Peyer's patch (tissue), 4 donors: Measurements from ENCODE around the gene PSMG2. TPM values are rescaled to one million over a fixed set of nuclear protein-coding genes. Genes with fewer than 3 reads are reported as not detected.
A peak's percentile ranks its signal among the peaks of the same experiment; 100 is the strongest.

Experiments
- DNase-seq, 3 donors: peaks; one replicate each; pipeline ENCODE4 v3.0.0-alpha.2; 2017 to 2019
- H3K27ac ChIP-seq, 4 donors: fragments of 200-600 bp; sonication (generic); one replicate each; pipeline ENCODE4 v1.5.1; 2016 to 2019
- H3K27me3 ChIP-seq, 2 donors: fragments of 200-600 bp; sonication (generic); one replicate each; pipeline ENCODE4 v1.5.1; 2019
- H3K36me3 ChIP-seq, 3 donors: fragments of 200-600 bp; sonication (generic); one replicate each; pipeline ENCODE4 v1.5.1; 2016 to 2019
- H3K4me1 ChIP-seq, 4 donors: fragments of 200-600 bp; sonication (generic); one replicate each; pipeline ENCODE4 v1.5.1; 2016 to 2019
- H3K4me3 ChIP-seq, 4 donors: fragments of 200-600 bp; sonication (generic); 1 replicate in 3 of 4; 2 replicates in 1 of 4; pipeline ENCODE4 v1.5.1; 2016 to 2019; ENCODE audit warnings: mild to moderate bottlenecking in 1 of 4
- H3K9me3 ChIP-seq, 4 donors: fragments of 200-600 bp; sonication (generic); one replicate each; pipeline ENCODE4 v1.5.1; 2016 to 2019; ENCODE audit warnings: mild to moderate bottlenecking in 1 of 4
- POLR2A ChIP-seq, 2 donors: fragments of 450-650 bp; IDR thresholded peaks; one replicate each; pipeline ENCODE4 v1.5.1; 2017; ENCODE audit warnings: antibody characterized with exemption in 2 of 2, mild to moderate bottlenecking in 2 of 2, moderate library complexity in 2 of 2
- total RNA-seq, 4 donors: library from RNA; depleted of rRNA; stranded (reverse); fragments of >200 nt; gene quantifications; one replicate each; pipeline ENCODE4 v1.1.0, GENCODE V29; 2016
- TF ChIP-seq, protein P1 (sequence below), 6 experiments: fragments of 450-650 bp in 4 of 6; fragments of 200-600 bp in 2 of 6; sonication (generic) in 1 of 6; IDR thresholded peaks; one replicate each; pipeline ENCODE4 v1.5.1; 2017 to 2019; ENCODE audit warnings: antibody characterized with exemption in 6 of 6, mild to moderate bottlenecking in 3 of 6, moderate library complexity in 1 of 6

PSMG2 gene
- total RNA-seq, 4 donors from 2014 or later = 49.2 to 55.3 (median 51.2) TPM

DNA sequence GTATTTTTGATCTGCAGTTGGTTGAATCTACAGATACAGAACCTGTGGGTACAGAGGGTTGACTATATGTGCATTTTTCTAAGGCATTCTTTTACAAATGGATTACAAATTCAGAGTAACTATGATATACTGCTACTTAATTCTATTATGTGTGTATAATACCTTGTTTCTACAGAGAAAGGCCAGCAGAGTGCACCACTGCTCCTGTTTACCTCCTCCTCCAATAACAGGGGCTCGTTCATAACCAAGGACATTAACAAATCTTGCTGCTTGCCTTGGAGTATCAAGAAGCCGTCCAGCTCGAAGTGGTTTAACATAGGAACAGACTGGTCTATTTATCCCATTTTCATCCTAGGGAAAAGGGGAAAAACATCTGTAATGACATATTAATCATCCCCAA is 16.7 kb upstream of the PSMG2 start:
- DNase-seq = no peak
- Histone ChIP-seq H3K27me3 (no peaks in the 10 kb centered on the region), H3K9me3 (no peaks in the 10 kb centered on the region), H3K4me3 (no peak overlapping the region), H3K36me3 (peaks cover 0 to 20% (median 0%) of the 10 kb centered on the region in 3 donors), H3K4me1 (no peaks in the 10 kb centered on the region), H3K27ac (no peak overlapping the region)
- TF ChIP-seq POLR2A (IDR thresholded peaks at IDR 0.05) = no peak
- TF ChIP-seq, protein P1, sequence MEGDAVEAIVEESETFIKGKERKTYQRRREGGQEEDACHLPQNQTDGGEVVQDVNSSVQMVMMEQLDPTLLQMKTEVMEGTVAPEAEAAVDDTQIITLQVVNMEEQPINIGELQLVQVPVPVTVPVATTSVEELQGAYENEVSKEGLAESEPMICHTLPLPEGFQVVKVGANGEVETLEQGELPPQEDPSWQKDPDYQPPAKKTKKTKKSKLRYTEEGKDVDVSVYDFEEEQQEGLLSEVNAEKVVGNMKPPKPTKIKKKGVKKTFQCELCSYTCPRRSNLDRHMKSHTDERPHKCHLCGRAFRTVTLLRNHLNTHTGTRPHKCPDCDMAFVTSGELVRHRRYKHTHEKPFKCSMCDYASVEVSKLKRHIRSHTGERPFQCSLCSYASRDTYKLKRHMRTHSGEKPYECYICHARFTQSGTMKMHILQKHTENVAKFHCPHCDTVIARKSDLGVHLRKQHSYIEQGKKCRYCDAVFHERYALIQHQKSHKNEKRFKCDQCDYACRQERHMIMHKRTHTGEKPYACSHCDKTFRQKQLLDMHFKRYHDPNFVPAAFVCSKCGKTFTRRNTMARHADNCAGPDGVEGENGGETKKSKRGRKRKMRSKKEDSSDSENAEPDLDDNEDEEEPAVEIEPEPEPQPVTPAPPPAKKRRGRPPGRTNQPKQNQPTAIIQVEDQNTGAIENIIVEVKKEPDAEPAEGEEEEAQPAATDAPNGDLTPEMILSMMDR (IDR thresholded peaks at IDR 0.05) = peak in 2 of 6 experiments; percentile 5 to 12

DNA sequence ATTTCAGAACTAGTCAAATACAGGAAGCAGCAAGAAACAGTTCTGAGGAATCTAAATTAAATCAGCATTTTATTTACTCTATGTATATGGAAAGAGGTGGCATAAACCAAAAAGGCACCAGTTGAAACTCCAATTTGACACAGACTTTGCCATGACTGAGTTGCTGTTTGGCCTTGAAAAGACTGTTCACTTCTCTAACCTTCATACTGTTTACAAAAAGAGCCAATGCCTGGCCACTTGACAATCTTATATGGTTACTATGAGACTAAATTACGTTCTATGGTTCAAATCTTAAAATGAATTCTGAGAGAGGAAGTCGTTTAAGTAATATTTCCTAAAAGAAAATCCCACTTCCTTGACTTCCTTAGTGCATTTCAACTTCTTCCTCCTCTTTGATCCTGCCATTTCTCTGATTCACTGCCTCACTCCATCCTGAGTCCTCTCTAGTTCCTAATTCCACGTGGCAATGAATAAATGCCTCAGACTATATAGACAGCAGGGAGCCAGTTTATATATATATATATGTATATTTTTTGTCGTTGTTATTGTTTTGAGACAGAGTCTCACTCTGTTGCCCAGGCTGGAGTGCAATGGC is 13.5 kb upstream of the PSMG2 start:
- Histone ChIP-seq H3K4me1 (no peaks in the 10 kb centered on the region), H3K9me3 (no peaks in the 10 kb centered on the region), H3K4me3 (no peak overlapping the region), H3K27me3 (no peaks in the 10 kb centered on the region), H3K36me3 (peaks cover 0 to 15% (median 0%) of the 10 kb centered on the region in 3 donors), H3K27ac (no peak overlapping the region)
- no peak for DNase-seq
- TF ChIP-seq, protein P1 (IDR thresholded peaks at IDR 0.05) = no peak
- TF ChIP-seq POLR2A (IDR thresholded peaks at IDR 0.05) = no peak

DNA sequence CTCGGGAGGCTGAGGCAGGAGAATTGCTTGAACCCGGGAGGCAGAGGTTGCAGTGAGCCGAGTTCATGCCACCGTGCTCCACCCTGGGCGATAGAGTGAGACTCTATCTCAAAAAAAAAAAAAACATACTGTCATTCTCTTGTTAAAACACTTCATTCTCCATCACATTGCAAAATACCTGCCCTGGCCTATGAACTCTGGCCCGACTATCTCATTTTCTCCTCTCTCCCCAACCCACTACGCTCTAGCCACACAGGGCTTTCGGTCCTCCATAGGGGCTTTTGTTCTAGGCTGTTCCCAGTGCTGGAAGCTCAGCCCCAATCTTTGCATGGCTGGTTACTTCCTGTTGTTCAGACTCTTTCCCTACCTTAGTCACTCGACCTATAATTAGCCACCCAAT is 10.6 kb upstream of the PSMG2 start:
- peak overlapping the region in 1 of 4 donors; percentile 48 for H3K27ac ChIP-seq
- TF ChIP-seq, protein P1 (IDR thresholded peaks at IDR 0.05) = no peak
- TF ChIP-seq POLR2A (IDR thresholded peaks at IDR 0.05) = no peak
- peaks cover 0 to 6% (median 0%) of the 10 kb centered on the region in 3 donors for H3K36me3 ChIP-seq
- H3K27me3 ChIP-seq = no peaks in the 10 kb centered on the region
- H3K4me3 ChIP-seq = no peak overlapping the region
- no peaks in the 10 kb centered on the region for H3K9me3 ChIP-seq
- no peaks in the 10 kb centered on the region for H3K4me1 ChIP-seq
- DNase-seq = no peak

DNA sequence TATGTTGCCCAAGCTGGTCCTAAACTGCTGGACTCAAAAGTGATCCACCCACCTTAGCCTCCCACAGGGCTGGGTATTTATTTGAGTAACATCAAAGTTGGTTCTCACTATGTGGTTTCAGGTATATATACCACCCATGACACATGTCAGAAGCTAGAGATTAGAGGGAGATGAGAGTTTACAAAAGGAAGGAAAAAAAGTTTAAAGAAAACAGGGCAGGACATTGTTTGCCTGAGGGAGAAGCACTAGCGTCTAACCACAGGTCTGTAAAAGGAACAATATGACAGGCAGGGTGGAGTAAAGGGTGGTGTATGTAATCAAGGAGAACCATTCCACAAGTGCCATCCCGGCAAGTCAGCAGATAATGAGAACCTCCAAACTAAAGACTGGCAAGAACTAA is 8.8 kb upstream of the PSMG2 start:
- no peak overlapping the region for H3K27ac ChIP-seq
- H3K4me1 ChIP-seq = no peaks in the 10 kb centered on the region
- TF ChIP-seq, protein P1 (IDR thresholded peaks at IDR 0.05) = no peak
- no peak for TF ChIP-seq POLR2A (IDR thresholded peaks at IDR 0.05)
- H3K9me3 ChIP-seq = no peaks in the 10 kb centered on the region
- no peak for DNase-seq
- no peaks in the 10 kb centered on the region for H3K27me3 ChIP-seq
- H3K36me3 ChIP-seq = peaks cover 0 to 16% (median 0%) of the 10 kb centered on the region in 3 donors
- no peak overlapping the region for H3K4me3 ChIP-seq

DNA sequence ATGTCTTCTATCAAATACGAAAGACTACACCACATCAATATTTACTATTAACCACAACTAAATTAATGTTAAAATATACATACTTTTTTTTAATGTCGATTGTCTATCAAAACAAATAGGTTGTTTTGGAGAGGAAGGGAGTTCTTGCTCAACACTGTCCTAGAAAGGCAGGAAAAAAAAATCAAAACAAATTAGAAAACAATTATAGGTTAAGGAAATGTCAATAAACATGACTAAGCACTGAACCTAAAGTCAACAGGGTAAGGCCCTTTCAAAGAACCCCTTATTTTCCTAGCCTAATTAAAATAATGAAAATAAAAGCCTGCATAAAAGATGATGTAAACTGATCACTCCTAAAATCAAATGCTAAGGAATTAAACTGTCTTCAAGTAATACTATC is 3.1 kb upstream of the PSMG2 start:
- H3K9me3 ChIP-seq = no peaks in the 10 kb centered on the region
- H3K4me1 ChIP-seq = peaks cover 0 to 29% (median 5%) of the 10 kb centered on the region in 4 donors
- TF ChIP-seq, protein P1 (IDR thresholded peaks at IDR 0.05) = no peak
- no peak for TF ChIP-seq POLR2A (IDR thresholded peaks at IDR 0.05)
- H3K27ac ChIP-seq = no peak overlapping the region
- H3K36me3 ChIP-seq = peaks cover 0 to 23% (median 0%) of the 10 kb centered on the region in 3 donors
- no peak for DNase-seq
- no peaks in the 10 kb centered on the region for H3K27me3 ChIP-seq
- H3K4me3 ChIP-seq = no peak overlapping the region
